Transverse colon (tissue), 4 donors: ENCODE data around the gene SLC35F6.

ENCODE experiments used
- CTCF ChIP-seq, 5 experiments: fragments of 200-600 bp in 3 of 5; fragments of 450-650 bp in 2 of 5; sonication (generic) in 3 of 5; IDR thresholded peaks; 1 replicate in 2 of 5; 2 replicates in 3 of 5; pipeline ENCODE4 v1.5.1; 2016 to 2017; ENCODE audit warnings: antibody characterized with exemption in 5 of 5, inconsistent platforms in 3 of 5, mild to moderate bottlenecking in 2 of 5, moderate library complexity in 1 of 5
- POLR2AphosphoS5 ChIP-seq, 3 donors: sonication (generic); formaldehyde crosslinking; IDR thresholded peaks; one replicate each; pipeline ENCODE4 v1.6.1; 2016; ENCODE audit warnings: antibody characterized with exemption in 3 of 3

- TF ChIP-seq POLR2AphosphoS5 (IDR thresholded peaks at IDR 0.05) (no peak), CTCF (IDR thresholded peaks at IDR 0.05) (no peak)
Observed at GRCh38 chr2:26811791-26812694, 48.0 kb downstream of the SLC35F6 start.
